ENCODE results near the gene ABCA1.

- TF ChIP-seq CTCF (IDR thresholded peaks at IDR 0.05), result no peak
- TF ChIP-seq POLR2A (IDR thresholded peaks at IDR 0.05), result no peak
- no peak for TF ChIP-seq POLR2AphosphoS5 (IDR thresholded peaks at IDR 0.05; ENCODE audit: insufficient read depth in 1 of 2, low read depth in 1 of 2)
Observed at GRCh38 chr9:104775976-104776375, 152.0 kb downstream of the ABCA1 start.

Measured in vagina (tissue), 2 donors.